Thymus (tissue), 11 donors: Measurements from ENCODE around the gene CSTF3. TPM values are rescaled to one million over a fixed set of nuclear protein-coding genes. Genes with fewer than 3 reads are reported as not detected.

Experiments used
- DNase-seq, 9 donors: peaks; one replicate each; pipeline ENCODE4 v3.0.0-alpha.2; 2013; ENCODE audit warnings: low spot score in 9 of 9, low read depth in 6 of 9, missing footprints in 1 of 9
- H3K27ac ChIP-seq, 2 donors: one replicate each; pipeline ENCODE4 v1.5.1; 2013; ENCODE audit warnings: control low read depth in 1 of 2, low read depth in 1 of 2, low read length in 1 of 2, mild to moderate bottlenecking in 1 of 2, moderate library complexity in 1 of 2
- H3K27me3 ChIP-seq, 2 donors: one replicate each; pipeline ENCODE4 v1.5.1; 2013; ENCODE audit warnings: low read length in 1 of 2; ENCODE audit not compliant: control insufficient read depth in 2 of 2, insufficient read depth in 1 of 2
- H3K36me3 ChIP-seq, 2 donors: one replicate each; pipeline ENCODE4 v1.5.1; 2013; ENCODE audit warnings: low read length in 1 of 2, mild to moderate bottlenecking in 1 of 2, moderate library complexity in 1 of 2; ENCODE audit not compliant: control insufficient read depth in 2 of 2, insufficient read depth in 2 of 2
- H3K4me1 ChIP-seq, 2 donors: one replicate each; pipeline ENCODE4 v1.5.1; 2013; ENCODE audit warnings: low read length in 2 of 2; ENCODE audit not compliant: control insufficient read depth in 2 of 2, insufficient read depth in 2 of 2
- H3K4me3 ChIP-seq, 2 donors: one replicate each; pipeline ENCODE4 v1.5.1; 2013; ENCODE audit warnings: low read length in 2 of 2, control low read depth in 1 of 2, mild to moderate bottlenecking in 1 of 2
- H3K9me3 ChIP-seq, 2 donors: one replicate each; pipeline ENCODE4 v1.5.1; 2013; ENCODE audit warnings: low read length in 1 of 2, mild to moderate bottlenecking in 1 of 2; ENCODE audit not compliant: control insufficient read depth in 2 of 2, insufficient read depth in 1 of 2
- WGBS: extraction: QIAGEN DNeasy Blood & Tissue Kit; methylation state at CpG from one replicate; pipeline ENCODE4 v1.1.7; 2013; 5-methylcytosine and 5-hydroxymethylcytosine counted together
- polyA plus RNA-seq: library from polyadenylated mRNA; stranded (reverse); fragments of 200-250 nt; gene quantifications from one replicate; pipeline ENCODE4 v1.2.3, GENCODE V29; 2013
- total RNA-seq: library from RNA; stranded (reverse); fragments of 120-200 nt; gene quantifications from one replicate; pipeline ENCODE4 v1.2.4, GENCODE V29; 2013
- donor health status: healthy.

The CSTF3 gene
- total and polyA plus RNA-seq, 2 donors: 23.3 to 46.1 TPM

GRCh38 chr11:33147559-33147958, 13.7 kb downstream of the CSTF3 start:
- no peak for DNase-seq
- Histone ChIP-seq H3K4me3 (no peak overlapping the region), H3K27ac (no peak overlapping the region), H3K27me3 (no peaks in the 10 kb centered on the region), H3K9me3 (peaks cover 0 to 3% of the 10 kb centered on the region in 2 donors), H3K36me3 (peaks cover 0 to 9% of the 10 kb centered on the region in 2 donors), H3K4me1 (no peaks in the 10 kb centered on the region)
- 99% methylated on average over 5 of the region's 5 CpGs for WGBS

DNA sequence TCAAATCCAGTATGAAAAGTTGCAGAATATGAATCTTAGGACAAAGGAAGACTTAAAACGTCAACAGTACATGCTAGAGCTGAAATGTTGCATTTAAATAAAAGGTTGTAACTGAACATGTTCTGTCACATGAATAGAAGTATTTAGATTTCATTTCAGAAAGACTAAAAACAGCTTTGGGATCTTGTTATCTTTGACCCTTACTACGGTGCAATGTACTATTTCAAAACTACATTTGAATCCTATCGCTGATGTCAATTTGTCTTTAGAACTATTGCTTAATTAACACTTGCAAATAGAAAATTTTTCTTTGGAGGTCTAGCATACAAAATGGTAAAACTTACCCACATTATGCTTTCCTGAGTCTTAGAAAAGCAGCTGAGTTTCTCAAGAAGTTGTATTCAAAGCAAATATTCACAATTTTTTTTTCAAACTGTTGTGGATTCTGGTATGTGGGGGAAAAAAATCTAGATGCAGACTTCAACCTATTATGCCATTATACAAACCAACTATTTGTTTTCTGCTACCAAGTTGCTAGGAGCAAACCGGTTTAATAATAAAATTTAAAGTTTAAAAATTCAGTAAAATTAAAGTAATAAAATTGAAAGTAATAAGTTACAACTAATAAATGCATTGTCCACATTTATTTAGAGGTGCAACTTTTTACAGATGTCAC, 25.4 kb downstream of the CSTF3 start:
- H3K4me1 ChIP-seq: no peaks in the 10 kb centered on the region
- no peaks in the 10 kb centered on the region for H3K27me3 ChIP-seq
- no peak overlapping the region for H3K4me3 ChIP-seq
- no peaks in the 10 kb centered on the region for H3K9me3 ChIP-seq
- peaks cover 3 to 8% of the 10 kb centered on the region in 2 donors for H3K36me3 ChIP-seq
- H3K27ac ChIP-seq: no peak overlapping the region
- no peak for DNase-seq
- 95% methylated on average over 4 of the region's 4 CpGs for WGBS

DNA sequence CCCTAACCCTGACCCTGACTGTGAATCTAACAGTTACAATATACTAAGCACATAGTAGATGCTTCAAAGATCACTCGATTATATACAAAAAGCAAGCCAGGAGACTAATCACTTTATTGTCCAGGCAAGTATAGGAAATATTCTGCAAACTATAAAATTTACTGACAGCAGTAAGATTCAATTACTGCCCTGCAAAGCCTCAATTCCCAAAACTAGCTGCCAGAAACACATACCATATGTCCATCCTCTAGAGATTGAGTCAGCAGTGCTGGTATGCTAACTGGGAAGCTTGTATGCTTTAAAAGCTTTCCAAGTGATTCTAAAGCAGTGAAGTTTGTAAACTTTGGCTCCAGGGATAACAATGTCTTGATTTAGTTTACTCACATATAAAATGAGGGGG, 26.1 kb downstream of the CSTF3 start:
- DNase-seq: no peak
- peaks cover under 1 to 4% of the 10 kb centered on the region in 2 donors for H3K36me3 ChIP-seq
- 99% methylated on average over 1 of the region's 1 CpG for WGBS
- no peaks in the 10 kb centered on the region for H3K27me3 ChIP-seq
- H3K27ac ChIP-seq: no peak overlapping the region
- H3K9me3 ChIP-seq: no peaks in the 10 kb centered on the region
- H3K4me1 ChIP-seq: no peaks in the 10 kb centered on the region
- H3K4me3 ChIP-seq: no peak overlapping the region

GRCh38 chr11:33134276-33134675, 27.0 kb downstream of the CSTF3 start:
- Histone ChIP-seq H3K36me3 (no peaks in the 10 kb centered on the region), H3K27ac (no peak overlapping the region), H3K9me3 (no peaks in the 10 kb centered on the region), H3K27me3 (no peaks in the 10 kb centered on the region), H3K4me1 (no peaks in the 10 kb centered on the region), H3K4me3 (no peak overlapping the region)
- WGBS: 41% methylated on average over 3 of the region's 3 CpGs
- DNase-seq: peak in 1 of 9 donors; percentile 1

DNA sequence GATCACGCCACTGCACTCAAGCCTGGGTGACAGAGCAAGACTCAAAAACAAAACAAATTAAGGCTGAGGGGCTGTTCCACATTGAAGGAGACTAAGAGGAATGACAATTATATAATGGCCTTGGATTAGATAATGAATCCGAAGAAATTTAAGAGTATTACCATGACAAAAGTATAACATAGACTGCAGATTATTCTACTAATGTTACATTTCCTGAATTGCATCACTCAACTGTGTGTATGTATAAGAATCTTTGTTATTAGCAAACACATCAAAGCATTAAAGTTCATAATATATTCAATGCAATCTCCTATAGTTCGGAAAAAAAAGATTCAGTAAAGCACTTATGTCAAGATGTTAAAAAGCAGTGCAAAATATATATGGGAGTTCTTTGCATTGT, 27.5 kb downstream of the CSTF3 start:
- no peak overlapping the region for H3K27ac ChIP-seq
- 98% methylated on average over 3 of the region's 3 CpGs for WGBS
- H3K36me3 ChIP-seq: no peaks in the 10 kb centered on the region
- no peaks in the 10 kb centered on the region for H3K4me1 ChIP-seq
- DNase-seq: no peak
- no peaks in the 10 kb centered on the region for H3K27me3 ChIP-seq
- H3K4me3 ChIP-seq: no peak overlapping the region
- no peaks in the 10 kb centered on the region for H3K9me3 ChIP-seq

- Histone ChIP-seq H3K27me3 (no peaks in the 10 kb centered on the region), H3K27ac (no peak overlapping the region), H3K4me3 (no peak overlapping the region), H3K4me1 (no peaks in the 10 kb centered on the region), H3K36me3 (no peaks in the 10 kb centered on the region), H3K9me3 (no peaks in the 10 kb centered on the region)
- no peak for DNase-seq
- 85% methylated on average over 4 of the region's 4 CpGs for WGBS
Observed at GRCh38 chr11:33132510-33132909, 28.8 kb downstream of the CSTF3 start.

GRCh38 chr11:33128739-33129138, 32.5 kb downstream of the CSTF3 start:
- no peak for DNase-seq
- H3K27ac ChIP-seq: no peak overlapping the region
- H3K9me3 ChIP-seq: no peaks in the 10 kb centered on the region
- no peak overlapping the region for H3K4me3 ChIP-seq
- H3K36me3 ChIP-seq: peaks cover 0 to 3% of the 10 kb centered on the region in 2 donors
- no peaks in the 10 kb centered on the region for H3K27me3 ChIP-seq
- no peaks in the 10 kb centered on the region for H3K4me1 ChIP-seq
- 95% methylated on average over 2 of the region's 2 CpGs for WGBS

- H3K4me3 ChIP-seq: no peak overlapping the region
- no peaks in the 10 kb centered on the region for H3K4me1 ChIP-seq
- H3K9me3 ChIP-seq: no peaks in the 10 kb centered on the region
- H3K27ac ChIP-seq: no peak overlapping the region
- DNase-seq: no peak
- 99% methylated on average over 3 of the region's 3 CpGs for WGBS
- no peaks in the 10 kb centered on the region for H3K27me3 ChIP-seq
- H3K36me3 ChIP-seq: peaks cover 0 to 3% of the 10 kb centered on the region in 2 donors
Observed at GRCh38 chr11:33125611-33126010, 35.7 kb downstream of the CSTF3 start.

GRCh38 chr11:33125025-33125424, 36.3 kb downstream of the CSTF3 start:
- DNase-seq: no peak
- Histone ChIP-seq H3K9me3 (no peaks in the 10 kb centered on the region), H3K4me3 (no peak overlapping the region), H3K27ac (no peak overlapping the region), H3K36me3 (peaks cover 0 to 3% of the 10 kb centered on the region in 2 donors), H3K4me1 (no peaks in the 10 kb centered on the region), H3K27me3 (no peaks in the 10 kb centered on the region)
- over 99% methylated on average over 2 of the region's 2 CpGs for WGBS
